ENCODE measurements around the gene ARHGEF4.
"Not testable (repeated sequence)": the region's sequence is repeated elsewhere in the genome, so short reads cannot be mapped to it uniquely, and the experiment has no call there.

ARHGEF4 gene

DNA sequence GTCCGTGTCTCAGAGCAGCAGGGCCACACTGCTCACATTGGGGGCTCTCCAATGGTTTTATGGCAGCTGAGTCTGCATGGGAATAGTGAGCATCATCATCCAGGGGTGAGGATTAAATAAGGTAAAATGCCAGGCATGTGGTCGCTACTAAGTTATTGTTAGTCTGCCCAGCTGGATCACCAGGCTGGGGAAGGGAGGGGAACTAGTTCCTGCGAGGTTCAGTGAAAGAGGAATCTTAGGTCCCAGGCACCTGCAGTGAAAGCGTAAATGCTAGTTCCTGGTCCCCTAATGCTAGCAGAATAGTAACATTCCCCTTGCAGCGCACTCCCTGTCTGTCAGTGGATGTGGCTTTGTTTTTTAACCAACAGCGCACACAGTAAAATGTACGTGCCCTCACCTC, 60.1 kb downstream of the ARHGEF4 start:
- TF ChIP-seq, protein P1, sequence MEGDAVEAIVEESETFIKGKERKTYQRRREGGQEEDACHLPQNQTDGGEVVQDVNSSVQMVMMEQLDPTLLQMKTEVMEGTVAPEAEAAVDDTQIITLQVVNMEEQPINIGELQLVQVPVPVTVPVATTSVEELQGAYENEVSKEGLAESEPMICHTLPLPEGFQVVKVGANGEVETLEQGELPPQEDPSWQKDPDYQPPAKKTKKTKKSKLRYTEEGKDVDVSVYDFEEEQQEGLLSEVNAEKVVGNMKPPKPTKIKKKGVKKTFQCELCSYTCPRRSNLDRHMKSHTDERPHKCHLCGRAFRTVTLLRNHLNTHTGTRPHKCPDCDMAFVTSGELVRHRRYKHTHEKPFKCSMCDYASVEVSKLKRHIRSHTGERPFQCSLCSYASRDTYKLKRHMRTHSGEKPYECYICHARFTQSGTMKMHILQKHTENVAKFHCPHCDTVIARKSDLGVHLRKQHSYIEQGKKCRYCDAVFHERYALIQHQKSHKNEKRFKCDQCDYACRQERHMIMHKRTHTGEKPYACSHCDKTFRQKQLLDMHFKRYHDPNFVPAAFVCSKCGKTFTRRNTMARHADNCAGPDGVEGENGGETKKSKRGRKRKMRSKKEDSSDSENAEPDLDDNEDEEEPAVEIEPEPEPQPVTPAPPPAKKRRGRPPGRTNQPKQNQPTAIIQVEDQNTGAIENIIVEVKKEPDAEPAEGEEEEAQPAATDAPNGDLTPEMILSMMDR (conservative IDR thresholded peaks at IDR 0.05; ENCODE audit: low read length), result no peak
- DNase-seq (ENCODE audit: low read depth), result no peak
- no peak overlapping the region for H3K4me3 ChIP-seq (ENCODE audit: low read length)

DNA sequence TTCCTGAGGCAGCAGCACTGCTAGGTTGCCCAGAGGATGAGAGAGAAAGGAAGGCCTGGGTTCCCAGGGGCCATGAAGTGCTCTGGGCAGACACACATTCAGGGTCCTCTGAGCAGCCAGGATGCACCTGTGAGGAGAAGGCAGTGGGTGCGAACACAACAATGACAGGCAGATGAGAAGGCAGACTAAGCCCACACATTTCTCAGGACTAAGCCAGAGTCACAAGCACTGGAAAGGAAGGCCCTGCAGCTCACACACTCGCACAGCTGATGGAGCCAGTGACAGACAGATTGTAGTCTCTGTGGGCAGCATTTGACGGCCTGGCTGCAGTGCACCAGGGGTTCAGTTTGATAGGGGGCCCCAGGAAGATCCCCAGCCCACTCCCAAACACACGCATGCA, 61.8 kb downstream of the ARHGEF4 start:
- H3K4me3 ChIP-seq (ENCODE audit: low read length), result no peak overlapping the region
- TF ChIP-seq, protein P1 (conservative IDR thresholded peaks at IDR 0.05; ENCODE audit: low read length), result no peak
- no peak for DNase-seq (ENCODE audit: low read depth)

DNA sequence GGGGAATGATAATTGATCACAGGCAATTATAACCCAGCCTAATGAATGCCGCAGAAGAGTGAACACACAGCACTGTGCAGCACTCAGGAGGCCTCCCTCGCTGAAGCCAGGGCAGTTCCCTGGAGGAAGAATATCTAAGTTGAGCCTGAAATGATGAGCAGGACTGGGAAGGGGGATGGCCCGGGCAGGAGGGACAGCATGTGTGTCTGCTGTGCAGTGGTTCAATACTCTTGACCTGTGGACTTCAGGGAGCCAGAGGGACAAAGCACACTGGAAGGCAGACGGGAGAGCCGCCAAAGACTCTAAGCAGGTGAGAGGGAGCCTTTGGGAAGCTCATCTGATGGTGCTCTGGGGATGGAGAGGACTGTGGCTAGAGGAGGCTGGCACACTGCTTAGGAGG, 62.6 kb downstream of the ARHGEF4 start:
- no peak overlapping the region for H3K4me3 ChIP-seq (ENCODE audit: low read length)

DNA sequence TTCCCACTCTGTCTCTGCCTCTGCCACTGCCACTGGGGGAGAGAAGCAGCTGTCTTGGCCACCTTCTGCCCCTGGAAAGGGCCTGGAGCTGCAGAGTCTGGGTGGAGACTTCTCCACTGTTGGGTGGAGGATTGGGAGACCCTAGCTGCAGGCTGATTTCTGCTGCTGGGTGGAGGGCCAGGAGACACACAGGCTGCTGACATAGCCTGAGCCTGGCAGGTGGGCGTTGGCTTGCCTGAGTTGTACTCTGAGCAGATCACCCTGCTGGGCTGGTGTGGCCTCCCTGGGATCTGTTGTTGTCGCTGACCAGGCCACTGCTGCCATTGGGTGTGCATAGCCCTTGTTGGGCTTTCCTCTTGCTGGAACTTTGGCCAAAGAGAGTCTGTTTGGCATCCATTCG, 64.3 kb downstream of the ARHGEF4 start:
- DNase-seq (ENCODE audit: low read depth), result no peak
- TF ChIP-seq, protein P1 (conservative IDR thresholded peaks at IDR 0.05; ENCODE audit: low read length), result no peak
- H3K4me3 ChIP-seq (ENCODE audit: low read length), result no peak overlapping the region

More for the DNA sequence above, 62.6 kb downstream of the ARHGEF4 start:
- TF ChIP-seq, protein P1 (conservative IDR thresholded peaks at IDR 0.05; ENCODE audit: low read length), result no peak
- no peak for DNase-seq (ENCODE audit: low read depth)

DNA sequence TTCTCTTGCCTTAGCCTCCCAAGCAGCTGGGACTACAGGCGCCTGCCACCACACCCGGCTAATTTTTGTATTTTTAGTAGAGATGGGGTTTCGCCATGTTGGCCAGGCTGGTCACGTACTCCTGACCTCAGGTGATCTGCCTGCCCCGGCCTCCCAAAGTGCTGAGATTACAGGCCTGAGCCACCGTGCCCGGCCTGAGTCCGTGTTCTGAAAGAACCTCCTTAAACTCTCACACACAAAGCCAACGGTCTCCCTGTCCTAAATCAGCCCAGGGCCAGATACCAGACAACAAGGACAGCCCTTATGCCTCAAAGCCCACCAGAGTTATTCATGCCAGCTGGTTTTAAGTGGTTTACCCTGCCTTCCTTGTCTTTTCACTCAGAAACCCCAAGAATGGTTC, 64.9 kb downstream of the ARHGEF4 start:
- H3K4me3 ChIP-seq (ENCODE audit: low read length); DNase-seq (ENCODE audit: low read depth): not testable (repeated sequence)

DNA sequence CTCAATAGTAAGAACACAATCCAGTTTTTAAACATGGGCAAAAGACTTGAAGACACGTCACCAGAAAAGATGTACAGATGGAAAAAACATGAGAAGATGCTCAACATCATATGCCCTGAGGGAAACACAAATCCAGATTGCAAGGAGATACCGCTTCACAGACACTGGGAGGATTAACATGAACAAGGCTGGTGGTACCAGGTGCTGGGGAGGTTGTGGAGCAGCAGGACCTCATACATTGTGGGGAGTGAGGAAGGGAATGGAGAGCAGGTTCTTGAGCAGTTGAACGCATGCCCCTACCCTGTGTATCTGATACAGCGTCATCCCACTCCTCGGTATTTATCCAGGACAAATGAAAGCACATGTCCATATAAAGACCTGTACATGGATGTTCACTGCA, 72.1 kb downstream of the ARHGEF4 start:
- no peak for DNase-seq (ENCODE audit: low read depth)
- TF ChIP-seq, protein P1 (conservative IDR thresholded peaks at IDR 0.05; ENCODE audit: low read length), result no peak
- H3K4me3 ChIP-seq (ENCODE audit: low read length), result no peak overlapping the region

DNA sequence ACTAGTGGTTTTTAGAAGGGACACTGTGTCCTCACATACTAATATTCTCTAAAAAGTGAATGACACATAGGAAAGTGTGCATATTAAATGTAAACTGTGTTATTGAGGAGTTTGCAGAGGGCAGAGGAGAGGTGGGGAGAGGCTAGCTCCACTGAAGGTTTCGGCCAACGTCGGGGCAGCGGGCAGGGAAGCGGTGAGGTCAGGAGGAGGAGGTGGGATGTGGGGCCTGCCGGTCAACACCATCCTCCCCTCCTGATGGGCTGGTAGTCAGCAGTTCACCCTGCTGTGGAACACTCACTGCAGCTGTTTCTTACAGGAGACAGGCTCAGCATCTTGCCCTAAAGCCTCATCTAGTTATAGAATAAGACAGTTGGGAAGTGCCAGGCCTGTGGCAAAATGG, 74.2 kb downstream of the ARHGEF4 start:
- TF ChIP-seq, protein P1 (conservative IDR thresholded peaks at IDR 0.05; ENCODE audit: low read length), result no peak
- no peak overlapping the region for H3K4me3 ChIP-seq (ENCODE audit: low read length)
- DNase-seq (ENCODE audit: low read depth), result no peak

DNA sequence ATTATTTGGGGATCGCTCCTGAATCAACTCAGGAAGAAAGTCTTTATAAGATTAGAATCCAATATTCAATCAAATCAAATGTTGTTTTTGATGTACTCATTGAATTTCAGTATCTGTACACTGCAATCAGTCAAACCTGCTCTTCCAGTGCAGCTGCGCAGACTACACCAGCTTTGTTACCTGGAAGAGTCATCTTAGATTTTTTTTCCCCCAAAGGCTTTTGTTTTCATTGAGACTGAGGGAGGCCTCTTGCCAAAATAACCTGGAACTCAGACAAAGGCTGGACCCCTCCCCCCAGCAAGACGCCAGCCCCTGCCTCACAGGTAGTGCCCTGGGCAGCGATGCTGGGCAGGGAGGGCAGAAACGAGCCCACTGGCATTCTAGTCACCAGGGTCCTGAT, 74.8 kb downstream of the ARHGEF4 start:
- TF ChIP-seq, protein P1 (conservative IDR thresholded peaks at IDR 0.05; ENCODE audit: low read length), result no peak
- H3K4me3 ChIP-seq (ENCODE audit: low read length), result no peak overlapping the region
- no peak for DNase-seq (ENCODE audit: low read depth)
